PFSK-1 (cell line): Measurements from ENCODE around the gene SDK1.

Experiments
- FOXP2 ChIP-seq: optimal IDR thresholded peaks from 2 replicates; pipeline ENCODE3; 2011; ENCODE audit warnings: borderline replicate concordance, control low read depth, inconsistent platforms; ENCODE audit not compliant: insufficient read depth; ENCODE audit errors: extremely low read length, extremely low read depth
- POLR2AphosphoS5 ChIP-seq: IDR thresholded peaks from 2 replicates; pipeline ENCODE4 v1.6.1; 2012; ENCODE audit warnings: low read depth, mild to moderate bottlenecking, control low read depth, low read length, moderate library complexity
- SIN3A ChIP-seq: IDR thresholded peaks from 2 replicates; pipeline ENCODE4 v1.6.1; 2012; ENCODE audit warnings: mild to moderate bottlenecking, low read length, moderate library complexity, borderline replicate concordance; ENCODE audit not compliant: insufficient read depth
- TAF1 ChIP-seq: IDR thresholded peaks from 2 replicates; pipeline ENCODE4 v1.6.1; 2012; ENCODE audit warnings: low read length, control low read depth, borderline replicate concordance; ENCODE audit not compliant: insufficient read depth
- TF ChIP-seq, protein P1 (sequence below), 2 experiments: IDR thresholded peaks; 2 replicates each; pipeline versions ENCODE4 v1.6.1 to v1.8.0; 2011 to 2012; ENCODE audit warnings: low read depth in 2 of 2, low read length in 2 of 2, control low read depth in 1 of 2, inconsistent platforms in 1 of 2, mild to moderate bottlenecking in 1 of 2, moderate library complexity in 1 of 2; ENCODE audit not compliant: insufficient read depth in 1 of 2

Gene SDK1

DNA sequence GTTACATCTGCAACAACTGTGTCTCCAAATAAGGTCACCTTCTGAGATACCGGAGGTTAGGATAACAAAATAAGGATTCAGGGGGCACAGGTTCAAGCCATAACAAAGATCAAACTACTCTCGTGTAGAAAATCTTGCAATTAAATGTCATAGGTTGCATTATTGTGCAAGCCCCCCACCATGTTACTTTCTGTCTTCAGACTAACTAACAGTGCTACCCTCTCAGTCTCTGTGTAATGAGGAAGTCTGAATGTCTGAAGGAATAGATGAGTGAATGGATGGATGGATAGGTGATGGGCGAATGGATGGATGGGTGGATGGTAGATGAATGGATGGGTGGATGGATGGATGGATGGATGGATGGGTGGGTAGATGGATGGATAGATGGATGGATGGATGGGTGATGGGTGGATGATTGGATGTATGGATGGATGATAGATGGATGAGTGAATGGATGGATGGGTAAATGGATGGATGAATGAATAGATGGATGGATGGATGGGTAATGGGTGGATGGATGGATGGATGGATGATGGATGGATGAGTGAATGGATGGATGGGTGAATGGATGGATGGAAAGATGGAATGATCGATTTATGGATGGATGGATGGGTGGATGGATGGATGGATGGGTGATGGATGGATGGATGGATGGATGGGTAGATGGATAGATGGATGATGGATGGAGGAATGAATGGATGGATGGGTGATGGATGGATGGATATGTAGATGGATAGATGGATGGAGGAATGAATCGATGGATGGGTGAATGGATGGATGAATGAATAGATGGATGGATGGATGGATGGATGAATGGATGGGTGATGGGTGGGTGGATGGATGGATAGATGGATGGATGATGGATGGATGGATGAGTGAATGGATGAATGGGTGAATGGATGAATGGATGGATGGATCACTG is 823.8 kb downstream of the SDK1 start:
- no peak for TF ChIP-seq TAF1
- TF ChIP-seq, protein P1, sequence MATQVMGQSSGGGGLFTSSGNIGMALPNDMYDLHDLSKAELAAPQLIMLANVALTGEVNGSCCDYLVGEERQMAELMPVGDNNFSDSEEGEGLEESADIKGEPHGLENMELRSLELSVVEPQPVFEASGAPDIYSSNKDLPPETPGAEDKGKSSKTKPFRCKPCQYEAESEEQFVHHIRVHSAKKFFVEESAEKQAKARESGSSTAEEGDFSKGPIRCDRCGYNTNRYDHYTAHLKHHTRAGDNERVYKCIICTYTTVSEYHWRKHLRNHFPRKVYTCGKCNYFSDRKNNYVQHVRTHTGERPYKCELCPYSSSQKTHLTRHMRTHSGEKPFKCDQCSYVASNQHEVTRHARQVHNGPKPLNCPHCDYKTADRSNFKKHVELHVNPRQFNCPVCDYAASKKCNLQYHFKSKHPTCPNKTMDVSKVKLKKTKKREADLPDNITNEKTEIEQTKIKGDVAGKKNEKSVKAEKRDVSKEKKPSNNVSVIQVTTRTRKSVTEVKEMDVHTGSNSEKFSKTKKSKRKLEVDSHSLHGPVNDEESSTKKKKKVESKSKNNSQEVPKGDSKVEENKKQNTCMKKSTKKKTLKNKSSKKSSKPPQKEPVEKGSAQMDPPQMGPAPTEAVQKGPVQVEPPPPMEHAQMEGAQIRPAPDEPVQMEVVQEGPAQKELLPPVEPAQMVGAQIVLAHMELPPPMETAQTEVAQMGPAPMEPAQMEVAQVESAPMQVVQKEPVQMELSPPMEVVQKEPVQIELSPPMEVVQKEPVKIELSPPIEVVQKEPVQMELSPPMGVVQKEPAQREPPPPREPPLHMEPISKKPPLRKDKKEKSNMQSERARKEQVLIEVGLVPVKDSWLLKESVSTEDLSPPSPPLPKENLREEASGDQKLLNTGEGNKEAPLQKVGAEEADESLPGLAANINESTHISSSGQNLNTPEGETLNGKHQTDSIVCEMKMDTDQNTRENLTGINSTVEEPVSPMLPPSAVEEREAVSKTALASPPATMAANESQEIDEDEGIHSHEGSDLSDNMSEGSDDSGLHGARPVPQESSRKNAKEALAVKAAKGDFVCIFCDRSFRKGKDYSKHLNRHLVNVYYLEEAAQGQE (IDR thresholded peaks at IDR 0.05; ENCODE audit: insufficient read depth in 1 of 2, low read depth in 2 of 2, low read length in 2 of 2), result no peak
- TF ChIP-seq POLR2AphosphoS5, result no peak
- TF ChIP-seq SIN3A, result no peak
- no peak for TF ChIP-seq FOXP2

DNA sequence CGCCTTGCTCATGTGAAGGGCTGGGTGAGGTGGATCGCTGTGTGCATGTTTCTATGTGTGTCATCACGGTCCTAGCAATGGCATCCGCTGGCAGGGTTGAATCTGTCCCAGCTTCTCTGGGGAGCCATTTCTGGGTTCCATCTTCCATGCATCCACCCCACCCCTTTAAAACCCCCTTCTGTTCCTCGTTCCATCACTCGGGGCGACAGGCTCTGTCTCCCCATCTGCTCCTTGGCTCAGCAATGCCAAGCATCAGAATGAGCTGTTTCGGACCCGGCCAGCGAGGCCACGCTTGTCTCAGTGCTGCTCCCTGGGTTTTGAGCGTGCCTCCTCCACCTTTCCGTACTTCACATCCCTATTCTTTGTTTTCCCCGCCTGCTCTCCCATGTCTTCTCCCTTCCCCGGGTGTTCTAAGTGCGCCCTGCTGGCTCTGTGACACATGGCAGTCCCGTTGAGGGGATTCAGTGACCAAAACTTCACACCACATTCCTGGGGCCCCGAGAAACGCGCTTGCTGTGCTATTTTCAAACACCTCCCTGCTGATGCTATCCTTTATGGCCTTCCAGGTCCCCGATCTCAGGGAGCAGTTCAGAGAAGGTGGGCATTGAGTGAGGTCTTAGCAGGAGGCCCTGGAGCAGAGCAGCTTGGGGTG is 827.0 kb downstream of the SDK1 start:
- TF ChIP-seq POLR2AphosphoS5, result no peak

DNA sequence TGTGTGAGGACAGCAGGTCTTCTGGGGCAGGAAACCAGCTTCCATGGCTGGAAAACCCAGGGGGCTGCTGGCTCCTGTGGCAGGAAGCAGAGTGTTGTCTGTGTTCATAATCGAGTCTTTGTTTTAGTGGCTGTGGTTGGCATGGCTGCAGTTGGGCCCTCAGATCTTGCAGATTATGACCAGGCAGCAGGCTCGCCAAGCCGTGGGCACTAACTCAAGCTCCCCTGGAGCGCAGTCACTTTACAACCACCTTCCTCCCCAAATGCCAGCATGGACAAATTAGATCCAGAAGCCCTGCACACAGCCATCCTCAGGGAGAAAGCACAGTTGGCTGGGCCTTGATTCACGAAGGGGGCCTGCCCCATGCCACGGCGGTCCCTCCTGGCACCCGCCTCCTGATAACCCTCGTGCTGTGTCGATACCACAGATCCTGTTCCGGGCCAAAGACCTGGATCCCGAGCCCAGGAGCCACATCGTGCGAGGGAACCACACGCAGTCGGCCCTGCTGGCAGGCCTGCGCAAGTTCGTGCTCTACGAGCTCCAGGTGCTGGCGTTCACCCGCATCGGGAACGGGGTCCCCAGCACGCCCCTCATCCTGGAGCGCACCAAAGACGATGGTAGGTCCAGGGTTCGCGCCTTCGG is 828.5 kb downstream of the SDK1 start:
- TF ChIP-seq POLR2AphosphoS5 (no peak), SIN3A (no peak), FOXP2 (no peak), TAF1 (no peak)
- TF ChIP-seq, protein P1 (IDR thresholded peaks at IDR 0.05; ENCODE audit: insufficient read depth in 1 of 2, low read depth in 2 of 2, low read length in 2 of 2), result no peak

DNA sequence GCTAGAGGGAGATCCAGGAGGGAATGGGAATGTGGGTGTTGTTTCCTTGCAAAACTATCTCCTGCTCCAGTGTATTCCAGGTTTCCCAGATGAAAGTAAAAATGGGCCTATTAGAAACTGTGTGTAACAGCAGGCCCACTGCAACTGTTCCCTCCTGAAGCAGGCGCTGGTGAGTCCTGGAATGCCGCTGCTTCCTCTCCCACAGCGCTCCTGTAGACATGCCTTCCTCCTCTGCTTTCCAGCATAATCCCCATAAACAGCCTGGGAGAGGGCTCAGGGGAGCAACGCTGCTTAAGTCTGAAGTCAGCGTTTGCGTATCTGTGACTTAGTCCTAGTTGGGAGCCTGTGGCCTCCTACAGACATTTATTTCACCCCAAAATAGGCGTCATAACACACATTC is 830.0 kb downstream of the SDK1 start:
- TF ChIP-seq TAF1 (no peak), SIN3A (no peak), POLR2AphosphoS5 (no peak)
- TF ChIP-seq, protein P1 (IDR thresholded peaks at IDR 0.05; ENCODE audit: insufficient read depth in 1 of 2, low read depth in 2 of 2, low read length in 2 of 2), result no peak

DNA sequence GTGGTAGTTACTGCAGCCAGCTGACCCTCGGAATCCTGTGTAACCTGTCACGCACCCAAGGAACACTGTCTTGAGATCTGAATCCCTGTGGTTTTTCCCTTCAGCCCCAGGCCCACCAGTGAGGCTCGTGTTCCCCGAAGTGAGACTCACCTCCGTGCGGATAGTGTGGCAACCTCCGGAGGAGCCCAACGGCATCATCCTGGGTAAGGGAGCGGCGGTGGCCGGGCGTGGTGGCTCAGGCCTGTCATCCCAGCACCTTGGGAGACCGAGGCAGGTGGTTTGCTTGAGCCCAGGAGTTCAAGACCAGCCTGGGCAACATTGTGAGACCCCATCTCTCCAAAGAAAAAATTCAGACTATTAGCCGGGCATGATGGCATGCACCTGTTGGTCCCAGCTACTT is 831.2 kb downstream of the SDK1 start:
- TF ChIP-seq SIN3A, result no peak
- TF ChIP-seq FOXP2, result no peak
- TF ChIP-seq, protein P1 (IDR thresholded peaks at IDR 0.05; ENCODE audit: insufficient read depth in 1 of 2, low read depth in 2 of 2, low read length in 2 of 2), result no peak
- TF ChIP-seq TAF1, result no peak
- TF ChIP-seq POLR2AphosphoS5, result no peak
